GM18868 (cell line): ENCODE measurements around the gene TMEM82.

ENCODE experiments used
- ATAC-seq: cut with Tn5 transposase; IDR thresholded peaks from one replicate; pipeline ENCODE4 v1.9.1; 2021; ENCODE audit warnings: mild to moderate bottlenecking, moderate library complexity; ENCODE audit not compliant: unreplicated experiment

The TMEM82 gene

GRCh38 chr1:15775706-15776105 lies 33.4 kb downstream of the TMEM82 start:
- ATAC-seq: no peak

DNA sequence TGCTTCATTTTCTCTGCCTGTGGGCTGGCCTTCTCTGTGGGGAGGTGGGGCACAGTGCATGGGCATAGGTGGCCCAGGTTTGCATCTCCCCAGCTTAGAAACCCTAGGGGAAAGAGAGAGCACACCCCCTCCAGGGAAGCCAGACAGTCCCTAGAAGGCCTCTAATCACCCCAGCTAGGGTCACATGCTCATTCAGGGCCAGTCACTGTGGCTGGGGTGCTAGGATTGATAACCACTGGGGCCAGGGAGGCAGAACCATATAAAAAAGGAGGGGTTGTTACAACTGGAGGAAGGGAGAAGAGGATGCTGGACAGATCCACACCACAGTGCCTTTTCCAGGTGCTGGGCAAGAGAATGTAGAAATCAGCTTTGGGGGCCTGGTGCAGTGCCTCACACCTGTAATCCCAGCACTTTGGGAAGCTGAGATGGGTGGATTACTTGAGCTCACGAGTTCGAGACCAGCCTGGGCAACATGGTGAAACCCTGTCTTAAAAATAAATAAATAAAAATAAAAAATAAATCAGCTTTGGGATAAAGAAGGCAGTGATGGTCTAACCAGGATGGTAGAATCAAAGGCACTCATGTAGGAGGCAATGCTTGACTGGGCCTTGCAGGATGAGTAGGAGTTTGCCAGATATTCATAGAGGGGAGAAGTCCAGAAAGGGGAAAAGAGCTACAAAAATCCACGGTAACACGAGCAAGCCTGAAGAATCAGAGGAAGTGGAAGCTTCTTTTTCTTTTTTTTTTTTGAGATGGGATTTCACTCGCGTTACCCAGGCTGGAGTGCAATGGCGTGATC lies 35.8 kb downstream of the TMEM82 start:
- ATAC-seq: no peak

- ATAC-seq: no peak
Observed at GRCh38 chr1:15785683-15786082, 43.4 kb downstream of the TMEM82 start.

- ATAC-seq: no peak
Observed at GRCh38 chr1:15786581-15786980, 44.3 kb downstream of the TMEM82 start.

DNA sequence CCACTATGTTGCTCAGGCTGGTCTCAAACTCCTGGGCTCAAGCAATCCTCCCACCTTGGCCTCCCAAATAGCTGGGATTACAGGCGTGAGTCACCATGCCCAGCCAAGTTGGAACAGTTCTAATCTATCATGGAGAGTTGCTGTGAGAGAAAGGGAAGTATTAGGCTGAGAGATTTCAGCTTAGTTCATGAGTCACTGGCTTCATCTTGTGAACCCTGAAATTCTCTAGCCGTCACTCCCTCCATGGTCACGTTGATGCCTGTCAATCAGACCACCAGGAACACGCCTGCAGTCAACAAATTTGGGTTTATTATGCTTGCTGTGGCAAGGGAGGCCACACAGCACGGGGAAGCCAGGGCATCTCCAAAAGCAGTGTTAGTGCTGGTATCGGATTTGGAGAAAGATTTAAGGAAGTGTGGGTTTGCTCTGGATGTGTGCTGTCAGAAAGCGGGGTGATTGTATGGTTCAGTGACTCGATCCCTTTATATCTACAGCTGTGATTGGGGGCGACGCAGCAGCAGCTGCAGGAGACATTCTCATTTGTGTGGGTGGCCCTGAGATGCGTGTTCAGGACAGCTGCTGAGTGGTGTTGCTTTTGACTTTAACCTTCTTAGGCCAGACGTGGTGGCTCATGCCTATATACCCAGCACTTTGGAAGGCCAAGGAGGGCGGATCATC lies 46.5 kb downstream of the TMEM82 start:
- ATAC-seq: no peak

DNA sequence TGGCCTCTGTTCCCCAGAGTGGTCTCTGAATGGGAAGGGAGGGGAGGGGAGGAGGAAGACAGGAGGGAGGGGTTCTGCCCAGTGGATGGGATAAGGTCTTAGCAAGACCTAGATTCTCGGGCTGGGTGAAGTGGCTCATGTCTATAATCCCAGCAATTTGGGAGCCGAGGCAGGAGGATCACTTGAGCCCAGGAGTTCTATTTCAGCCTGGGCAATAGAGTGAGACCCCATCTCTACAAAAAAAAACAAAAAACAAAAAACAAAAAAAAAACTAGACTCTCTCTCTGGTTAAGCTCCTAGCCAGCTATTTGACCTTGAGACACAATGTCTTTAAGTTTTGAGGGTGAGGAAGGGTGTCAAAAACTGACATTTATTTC lies 53.8 kb downstream of the TMEM82 start:
- no peak for ATAC-seq
